ENCODE results near the gene LRRC31.

Gene LRRC31

GRCh38 chr3:169861871-169862270 is 7.9 kb downstream of the LRRC31 start:
- DNase-seq = no peak

- DNase-seq = no peak
Measured at GRCh38 chr3:169857811-169858210, 11.9 kb downstream of the LRRC31 start.

GRCh38 chr3:169855514-169855913 is 14.2 kb downstream of the LRRC31 start:
- no peak for DNase-seq

- no peak for DNase-seq
Measured at GRCh38 chr3:169850618-169851017, 19.1 kb downstream of the LRRC31 start.

- DNase-seq = no peak
Measured at GRCh38 chr3:169848741-169849140, 21.0 kb downstream of the LRRC31 start.

GRCh38 chr3:169847896-169848295 is 21.8 kb downstream of the LRRC31 start:
- peak; percentile 45 for DNase-seq

- DNase-seq = no peak
Measured at GRCh38 chr3:169846458-169847193, 23.1 kb downstream of the LRRC31 start.

- no peak for DNase-seq
Measured at GRCh38 chr3:169842960-169843359, 26.8 kb downstream of the LRRC31 start.

DNA sequence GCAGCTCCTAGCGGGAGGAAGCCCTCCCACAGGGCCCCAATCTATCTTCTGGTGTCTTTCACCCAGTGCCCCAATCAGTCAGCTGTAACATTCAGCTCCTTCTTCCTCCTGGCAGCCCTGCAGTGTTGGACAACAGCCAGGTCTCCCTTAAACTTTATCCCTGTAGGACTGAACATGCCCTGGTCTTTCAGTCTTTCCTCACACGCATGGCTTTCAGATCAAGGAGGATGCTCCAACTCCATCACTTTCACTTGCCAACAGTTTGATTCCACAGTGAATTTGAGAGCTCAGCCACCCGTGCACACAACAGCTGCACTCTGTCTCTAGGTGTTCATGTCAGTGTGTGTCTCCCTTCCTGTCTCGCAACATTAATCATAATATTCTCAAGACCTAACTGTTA is 28.6 kb downstream of the LRRC31 start:
- no peak for DNase-seq

- no peak for DNase-seq
Measured at GRCh38 chr3:169838511-169839030, 31.2 kb downstream of the LRRC31 start.

GRCh38 chr3:169836942-169837275 is 32.8 kb downstream of the LRRC31 start:
- DNase-seq = no peak

DNA sequence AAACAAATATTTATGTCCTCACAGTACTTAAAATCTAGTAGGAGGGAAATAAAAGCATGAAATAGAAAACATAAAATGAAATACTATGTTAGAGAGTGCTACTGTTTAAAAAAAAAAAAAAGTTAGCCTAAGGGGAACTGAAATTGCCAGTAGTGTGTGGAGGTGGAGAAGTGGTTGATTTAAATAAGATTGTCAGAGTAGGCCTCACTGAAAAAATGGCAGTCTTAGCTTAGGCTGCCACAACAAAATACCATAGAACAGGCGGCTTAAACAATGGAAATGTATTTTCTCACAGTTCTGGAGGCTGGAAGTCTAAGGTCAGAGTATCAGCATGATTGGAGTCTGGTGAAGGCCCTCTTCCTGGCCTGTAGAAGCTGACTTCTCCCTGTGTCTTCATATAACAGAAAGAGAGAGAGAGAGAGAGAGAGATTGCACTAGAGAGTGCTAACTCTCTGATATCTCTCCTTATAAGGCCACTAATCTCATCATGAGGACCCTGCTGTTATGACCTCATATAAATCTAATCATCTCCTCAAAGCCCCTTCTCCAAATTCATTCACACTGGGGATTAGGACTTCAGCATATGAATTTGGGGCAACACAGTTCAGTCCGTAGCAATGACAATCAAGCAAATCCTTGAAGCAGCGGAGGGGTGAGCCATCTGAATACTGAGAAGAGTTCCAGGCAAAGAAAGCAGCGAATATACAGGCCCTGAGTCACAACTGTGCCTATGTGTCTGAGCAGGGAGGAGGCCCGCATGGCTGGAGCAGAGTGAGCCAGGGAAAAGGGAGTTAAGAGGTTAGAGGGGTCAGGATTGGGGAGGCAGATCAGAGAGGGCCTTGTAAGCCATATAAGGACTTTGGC is 33.4 kb downstream of the LRRC31 start:
- no peak for DNase-seq

- no peak for DNase-seq
Measured at GRCh38 chr3:169835533-169835932, 34.2 kb downstream of the LRRC31 start.

DNA sequence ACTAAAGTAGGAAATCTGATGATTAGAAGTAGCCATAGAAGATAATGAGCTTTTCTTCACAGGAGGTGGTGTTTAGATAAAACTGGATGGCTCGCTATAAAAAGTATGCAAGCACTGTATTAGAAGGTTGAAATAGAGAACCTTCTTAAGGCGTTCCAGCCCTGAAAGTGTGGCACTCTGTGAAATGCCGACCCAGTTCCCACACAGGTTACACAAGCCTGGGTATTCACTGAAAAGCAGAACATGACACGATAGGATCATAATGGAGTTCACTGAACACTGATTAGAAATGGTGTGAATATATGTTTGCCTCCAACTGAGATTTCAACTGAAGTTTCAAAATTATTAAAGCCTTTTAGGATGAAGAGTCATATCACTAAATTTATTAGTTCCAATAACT is 42.0 kb downstream of the LRRC31 start:
- DNase-seq = no peak

DNA sequence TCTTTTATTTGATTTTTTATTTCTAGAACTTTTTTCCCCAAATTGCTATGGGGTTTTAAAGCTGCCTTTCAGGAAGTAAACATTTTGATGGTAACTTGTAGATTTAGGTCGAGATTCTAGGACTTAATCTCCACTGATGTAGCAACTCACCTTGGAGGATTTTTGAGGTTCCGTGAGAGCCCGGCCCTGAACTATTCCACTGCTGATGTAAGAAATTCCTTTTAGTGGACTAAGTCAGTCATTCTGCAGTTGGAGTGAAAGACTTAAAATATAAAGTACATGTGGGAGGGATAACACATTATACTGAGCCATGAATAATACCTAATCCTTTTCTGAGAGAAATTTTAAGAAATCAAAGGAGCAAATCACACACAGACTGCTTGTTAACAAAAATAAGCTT is 44.4 kb downstream of the LRRC31 start:
- no peak for DNase-seq

- no peak for DNase-seq
Measured at GRCh38 chr3:169822983-169823382, 46.8 kb downstream of the LRRC31 start.

GRCh38 chr3:169822540-169822939 is 47.2 kb downstream of the LRRC31 start:
- no peak for DNase-seq

GRCh38 chr3:169822091-169822490 is 47.6 kb downstream of the LRRC31 start:
- no peak for DNase-seq

GRCh38 chr3:169818316-169818715 is 51.4 kb downstream of the LRRC31 start:
- DNase-seq = no peak

DNA sequence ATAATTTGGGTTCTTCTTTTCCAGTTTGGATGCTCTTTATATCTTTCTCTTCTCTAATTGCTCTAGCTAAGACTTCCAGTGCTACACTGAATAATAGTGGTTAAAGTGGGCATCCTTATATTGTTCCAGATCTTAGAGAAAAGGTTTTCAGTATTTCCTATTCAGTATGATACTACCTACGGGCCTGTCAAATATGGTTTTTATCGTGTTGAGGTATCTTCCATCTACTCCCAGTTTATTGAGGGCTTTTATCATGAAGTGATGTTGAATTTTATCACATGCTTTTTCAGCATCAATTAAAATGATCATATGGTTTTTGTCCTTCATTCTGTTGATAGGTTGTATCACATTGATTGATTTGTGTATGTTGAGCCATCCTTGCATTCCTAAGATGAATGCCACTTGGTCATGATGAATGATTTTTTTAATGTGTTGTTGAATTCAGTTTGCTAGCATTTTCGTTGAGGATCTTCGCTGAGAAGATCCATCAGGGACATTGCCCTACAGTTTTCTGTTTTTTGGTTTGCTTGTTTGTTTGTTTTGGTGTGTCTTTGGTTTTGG is 54.1 kb downstream of the LRRC31 start:
- no peak for DNase-seq

- peak; percentile 63 for DNase-seq
Measured at GRCh38 chr3:169813757-169814517, 55.8 kb downstream of the LRRC31 start.

DNA sequence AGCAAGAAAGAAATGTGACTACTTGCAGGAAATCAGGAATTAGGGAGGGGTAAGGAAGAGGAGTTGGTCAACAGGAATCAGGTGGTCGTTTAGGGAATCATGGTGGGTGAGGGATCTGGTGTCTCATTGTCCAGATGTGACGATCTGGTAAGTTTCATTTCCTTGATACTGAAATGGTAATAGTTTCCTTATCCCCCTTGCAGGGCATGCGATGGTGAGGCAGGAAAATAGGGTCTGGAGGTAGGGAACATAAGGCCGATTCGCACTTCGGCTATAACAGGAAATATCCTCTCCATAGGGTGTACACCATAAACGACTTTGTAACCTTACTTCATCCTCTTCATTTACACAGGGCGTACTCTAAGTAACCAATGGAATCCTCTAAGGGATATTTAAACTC is 56.5 kb downstream of the LRRC31 start:
- no peak for DNase-seq
